Osteocyte (in vitro differentiated cells): ENCODE measurements around the gene FAM156A. TPM values are rescaled to one million over a fixed set of nuclear protein-coding genes. Genes with fewer than 3 reads are reported as not detected.
A peak's percentile ranks its signal among the peaks of the same experiment; 100 is the strongest.
"Not testable (repeated sequence)": the region's sequence is repeated elsewhere in the genome, so short reads cannot be mapped to it uniquely, and the experiment has no call there.

Experiments
- DNase-seq: peaks from one replicate; pipeline ENCODE4 v3.0.0; 2021; ENCODE audit warnings: mixed read lengths; ENCODE audit not compliant: unreplicated experiment; ENCODE audit errors: extremely low spot score
- H3K27ac Mint-ChIP-seq: one replicate; pipeline ENCODE4 v1.8.0; 2021; ENCODE audit warnings: mild to moderate bottlenecking, mixed read lengths; ENCODE audit not compliant: unreplicated experiment
- H3K27me3 Mint-ChIP-seq: one replicate; pipeline ENCODE4 v1.8.0; 2021; ENCODE audit warnings: mixed read lengths; ENCODE audit not compliant: unreplicated experiment
- H3K36me3 Mint-ChIP-seq: one replicate; pipeline ENCODE4 v1.8.0; 2021; ENCODE audit warnings: mixed read lengths; ENCODE audit not compliant: unreplicated experiment
- H3K4me1 Mint-ChIP-seq: one replicate; pipeline ENCODE4 v1.8.0; 2021; ENCODE audit warnings: mixed read lengths; ENCODE audit not compliant: unreplicated experiment
- H3K4me3 Mint-ChIP-seq: one replicate; pipeline ENCODE4 v1.8.0; 2021; ENCODE audit warnings: mild to moderate bottlenecking, moderate library complexity, mixed read lengths; ENCODE audit not compliant: unreplicated experiment
- H3K9me3 Mint-ChIP-seq: one replicate; pipeline ENCODE4 v1.8.0; 2021; ENCODE audit warnings: mixed read lengths; ENCODE audit not compliant: unreplicated experiment
- long read RNA-seq: library from polyadenylated mRNA; unstranded; transcript quantifications from one replicate; pipeline ENCODE4 v2.0.0, GENCODE V29; 2021
- total RNA-seq: library from RNA; stranded (reverse); gene quantifications from 2 replicates; pipeline ENCODE4 v1.2.1, GENCODE V29; 2021
- TF ChIP-seq, protein P1 (sequence below): fragments of 200-600 bp; sonication (generic); IDR thresholded peaks from 2 replicates; pipeline ENCODE4 v1.5.0; 2021; ENCODE audit warnings: antibody characterized with exemption, mild to moderate bottlenecking, moderate library complexity

The FAM156A gene, protein sequence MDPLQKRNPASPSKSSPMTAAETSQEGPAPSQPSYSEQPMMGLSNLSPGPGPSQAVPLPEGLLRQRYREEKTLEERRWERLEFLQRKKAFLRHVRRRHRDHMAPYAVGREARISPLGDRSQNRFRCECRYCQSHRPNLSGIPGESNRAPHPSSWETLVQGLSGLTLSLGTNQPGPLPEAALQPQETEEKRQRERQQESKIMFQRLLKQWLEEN
- 23.9 and 27.4 TPM in 2 replicates for total RNA-seq
- long read RNA-seq, transcript FAM156A-221 (3 exons, 3,757 nt): major isoform, 29 of 86 reads
- long read RNA-seq, transcript FAM156A-215 (4 exons, 644 nt): minor isoform, 14 of 86 reads
- long read RNA-seq, partial matches to known transcripts: 4 of 86 reads
- long read RNA-seq, other reads (novel, unspliced or antisense): 31 of 86 reads

DNA sequence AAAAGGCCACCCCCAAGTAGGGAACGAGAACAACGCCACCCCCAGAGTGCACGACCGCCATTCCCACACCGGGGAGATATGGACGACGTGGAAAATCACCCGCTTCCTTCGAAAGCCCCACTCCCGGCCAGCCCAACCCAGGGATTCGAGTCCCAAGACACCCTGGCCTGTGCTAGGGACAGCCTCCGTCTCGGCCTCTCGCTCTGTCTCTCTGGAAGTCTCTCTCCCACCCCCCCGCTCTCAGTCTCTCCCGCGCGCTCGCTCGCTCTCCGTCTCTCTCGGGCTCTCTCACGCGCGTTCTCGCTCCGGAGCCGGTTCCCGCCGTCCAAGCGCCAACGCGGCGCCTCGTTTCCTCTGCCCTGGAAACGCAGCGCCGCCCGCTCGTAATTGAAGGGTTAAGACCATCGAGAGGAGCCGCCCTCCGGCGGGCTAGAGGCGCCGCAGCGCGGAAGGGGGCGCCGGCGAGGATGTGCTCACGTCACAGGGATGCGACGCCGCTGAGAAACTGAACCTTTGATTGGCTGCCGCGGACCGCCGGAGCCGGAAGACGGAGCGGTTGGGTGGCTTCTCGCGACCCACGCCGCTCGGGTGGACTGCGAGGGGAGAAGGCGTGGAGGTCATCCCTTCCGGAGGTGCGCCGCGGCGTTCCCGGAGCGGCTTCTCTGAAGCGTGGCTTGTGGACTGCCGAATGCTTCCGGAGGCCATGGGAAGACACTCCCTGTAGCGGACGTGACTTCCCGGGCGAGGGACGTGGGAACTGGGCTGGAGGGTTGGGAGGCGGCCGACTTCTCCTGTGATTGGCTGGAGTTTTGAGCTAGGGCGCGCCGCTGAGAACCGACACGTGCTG lies at the start of gene FAM156A:
Gene FAM156A, minus strand, starts transcription at position 406 of the 847 bp plus-strand sequence. CDS start 9,930 bp downstream, outside the sequence.
- not testable (repeated sequence) for H3K4me1 Mint-ChIP-seq, DNase-seq, H3K27ac Mint-ChIP-seq, H3K36me3 Mint-ChIP-seq, H3K9me3 Mint-ChIP-seq, H3K4me3 Mint-ChIP-seq, H3K27me3 Mint-ChIP-seq

DNA sequence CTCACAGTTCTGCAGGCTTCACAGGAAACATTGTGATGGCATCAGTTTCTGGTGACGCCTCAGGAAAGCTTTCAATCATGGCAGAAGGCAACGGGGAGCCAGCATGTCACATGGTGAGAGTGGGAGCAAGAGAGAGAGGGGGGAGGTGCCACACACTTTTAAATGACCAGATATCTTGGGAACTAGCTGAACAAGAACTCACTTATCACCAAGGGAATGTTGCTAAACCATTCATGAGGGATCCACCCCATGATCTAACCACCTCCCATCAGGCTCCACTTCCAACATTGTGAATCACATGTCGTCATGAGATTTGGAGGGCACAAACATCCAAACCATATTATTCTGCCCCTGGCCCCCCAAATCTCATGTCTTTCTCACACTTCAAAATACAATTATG lies 47.0 kb upstream of the FAM156A start:
- H3K4me1 Mint-ChIP-seq: no peaks in the 10 kb centered on the region
- H3K27ac Mint-ChIP-seq: no peak overlapping the region
- DNase-seq: peak; percentile 30

DNA sequence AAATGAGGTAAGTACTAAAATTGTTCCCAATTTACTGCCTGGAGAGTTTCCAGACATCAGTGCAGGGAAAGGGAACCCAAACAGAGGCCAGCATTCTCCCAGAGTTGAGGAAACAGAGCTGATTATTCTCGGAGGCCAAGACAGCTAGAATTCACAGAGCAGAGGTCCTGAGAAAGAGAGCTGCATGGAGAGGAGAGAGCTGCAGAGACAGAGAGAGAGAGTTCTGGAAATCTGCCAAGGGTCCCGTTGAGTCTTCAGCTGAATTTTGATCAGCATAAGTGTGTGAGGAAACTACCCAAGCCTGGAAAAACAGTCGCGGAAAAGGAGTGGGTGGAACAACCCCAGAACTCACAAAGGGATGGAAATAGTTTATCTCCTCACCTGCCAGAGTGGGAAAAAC lies 46.5 kb upstream of the FAM156A start:
- TF ChIP-seq, protein P1, sequence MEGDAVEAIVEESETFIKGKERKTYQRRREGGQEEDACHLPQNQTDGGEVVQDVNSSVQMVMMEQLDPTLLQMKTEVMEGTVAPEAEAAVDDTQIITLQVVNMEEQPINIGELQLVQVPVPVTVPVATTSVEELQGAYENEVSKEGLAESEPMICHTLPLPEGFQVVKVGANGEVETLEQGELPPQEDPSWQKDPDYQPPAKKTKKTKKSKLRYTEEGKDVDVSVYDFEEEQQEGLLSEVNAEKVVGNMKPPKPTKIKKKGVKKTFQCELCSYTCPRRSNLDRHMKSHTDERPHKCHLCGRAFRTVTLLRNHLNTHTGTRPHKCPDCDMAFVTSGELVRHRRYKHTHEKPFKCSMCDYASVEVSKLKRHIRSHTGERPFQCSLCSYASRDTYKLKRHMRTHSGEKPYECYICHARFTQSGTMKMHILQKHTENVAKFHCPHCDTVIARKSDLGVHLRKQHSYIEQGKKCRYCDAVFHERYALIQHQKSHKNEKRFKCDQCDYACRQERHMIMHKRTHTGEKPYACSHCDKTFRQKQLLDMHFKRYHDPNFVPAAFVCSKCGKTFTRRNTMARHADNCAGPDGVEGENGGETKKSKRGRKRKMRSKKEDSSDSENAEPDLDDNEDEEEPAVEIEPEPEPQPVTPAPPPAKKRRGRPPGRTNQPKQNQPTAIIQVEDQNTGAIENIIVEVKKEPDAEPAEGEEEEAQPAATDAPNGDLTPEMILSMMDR: no peak
- H3K4me1 Mint-ChIP-seq: no peaks in the 10 kb centered on the region
- peak; percentile 42 for DNase-seq
- H3K27ac Mint-ChIP-seq: no peak overlapping the region
- H3K9me3 Mint-ChIP-seq: peaks cover 4% of the 10 kb centered on the region
- no peak overlapping the region for H3K4me3 Mint-ChIP-seq
- no peaks in the 10 kb centered on the region for H3K36me3 Mint-ChIP-seq
- peaks cover 11% of the 10 kb centered on the region for H3K27me3 Mint-ChIP-seq

More for the DNA sequence above, 47.0 kb upstream of the FAM156A start:
- TF ChIP-seq, protein P1: no peak
- peaks cover 4% of the 10 kb centered on the region for H3K9me3 Mint-ChIP-seq
- peaks cover 11% of the 10 kb centered on the region for H3K27me3 Mint-ChIP-seq
- no peak overlapping the region for H3K4me3 Mint-ChIP-seq
- H3K36me3 Mint-ChIP-seq: no peaks in the 10 kb centered on the region

DNA sequence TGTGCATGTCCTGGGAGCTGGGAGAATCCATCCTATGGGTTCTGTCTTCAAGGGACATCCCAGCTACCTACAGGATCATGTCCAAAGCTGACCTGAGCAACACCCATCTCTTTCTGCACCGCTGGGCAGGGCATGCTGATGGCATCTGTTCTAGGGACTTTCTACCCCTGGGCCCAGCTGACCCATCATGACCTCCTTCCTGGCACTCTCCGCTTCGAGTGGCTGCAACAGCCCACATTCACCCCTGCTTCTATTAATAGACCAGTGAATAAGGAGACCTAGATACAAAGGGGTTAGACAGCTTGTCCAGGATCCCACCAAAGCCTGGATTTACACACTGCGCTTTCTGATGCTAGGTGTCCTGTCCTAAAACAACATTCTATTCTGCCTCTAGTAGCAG lies 45.7 kb upstream of the FAM156A start:
- TF ChIP-seq, protein P1: no peak
- H3K4me3 Mint-ChIP-seq: no peak overlapping the region
- H3K27me3 Mint-ChIP-seq: peaks cover 11% of the 10 kb centered on the region
- H3K36me3 Mint-ChIP-seq: no peaks in the 10 kb centered on the region
- no peak overlapping the region for H3K27ac Mint-ChIP-seq
- peaks cover 4% of the 10 kb centered on the region for H3K9me3 Mint-ChIP-seq
- peak; percentile 75 for DNase-seq
- no peaks in the 10 kb centered on the region for H3K4me1 Mint-ChIP-seq

DNA sequence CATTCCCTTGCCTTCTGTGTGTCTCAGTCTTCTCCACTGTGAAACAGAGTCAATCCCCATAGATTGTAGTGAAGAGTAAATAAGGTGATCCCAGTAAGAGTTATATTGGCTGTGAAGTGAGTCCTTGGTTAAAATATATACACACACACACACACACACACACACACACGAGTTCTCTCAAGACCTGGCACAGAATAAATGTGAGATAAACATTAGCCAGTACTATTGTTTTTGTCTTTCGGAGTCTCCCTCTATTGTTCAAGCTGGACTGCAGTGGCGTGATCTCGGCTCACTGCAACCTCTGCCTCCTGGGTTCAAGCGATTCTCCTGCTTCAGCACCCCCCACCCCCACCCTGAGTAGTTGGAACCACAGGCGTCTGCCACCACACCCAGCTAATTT lies 44.8 kb upstream of the FAM156A start:
- TF ChIP-seq, protein P1: no peak
- DNase-seq: peak; percentile 0
- H3K4me1 Mint-ChIP-seq: no peaks in the 10 kb centered on the region
- peaks cover 7% of the 10 kb centered on the region for H3K9me3 Mint-ChIP-seq
- H3K27me3 Mint-ChIP-seq: peaks cover 11% of the 10 kb centered on the region
- no peak overlapping the region for H3K27ac Mint-ChIP-seq
- no peaks in the 10 kb centered on the region for H3K36me3 Mint-ChIP-seq
- no peak overlapping the region for H3K4me3 Mint-ChIP-seq
